ENCODE results near the gene SMC5. TPM values are rescaled to one million over a fixed set of nuclear protein-coding genes. Genes with fewer than 3 reads are reported as not detected.
"Not testable (repeated sequence)": the region's sequence is repeated elsewhere in the genome, so short reads cannot be mapped to it uniquely, and the experiment has no call there.

Gene SMC5
- total and polyA plus RNA-seq, 12 donors, result 6.9 to 16.4 (median 12.5) TPM

DNA sequence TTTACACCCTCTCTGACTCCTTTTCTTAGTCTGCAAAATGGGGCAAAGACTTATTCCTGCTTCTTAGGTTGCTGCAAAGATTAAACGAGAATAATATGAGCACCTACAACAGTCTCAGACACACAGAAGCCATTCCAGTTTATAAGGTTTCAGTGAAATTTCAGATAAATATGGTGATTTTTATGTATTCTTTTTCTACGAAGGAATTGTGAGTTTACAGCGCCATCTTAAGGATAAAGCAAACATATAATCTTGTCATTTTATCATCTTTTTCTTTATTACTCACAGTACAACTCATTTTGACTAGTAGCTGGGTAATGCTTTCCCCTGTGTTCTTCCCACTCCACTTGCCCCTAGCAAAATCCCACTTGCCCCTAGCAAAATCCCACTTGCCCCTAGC lies 29.2 kb upstream of the SMC5 start:
- intact Hi-C loops (cut with DNase I), result loop anchor here in 8 of 10 donors (2.0 to 10.0 kb wide), 4 partner anchors 255 to 265 kb away; no protein-coding TSS in a partner anchor
- Histone ChIP-seq H3K27me3 (no peaks in the 10 kb centered on the region), H3K9me3 (no peaks in the 10 kb centered on the region), H3K4me1 (peaks cover 0 to 19% (median 8%) of the 10 kb centered on the region in 9 donors), H3K27ac (peak overlapping the region in 4 of 10 donors; percentile 2 to 64 (median 42)), H3K36me3 (peaks cover 0 to 10% (median 0%) of the 10 kb centered on the region in 9 donors), H3K4me3 (peak overlapping the region in 2 of 10 donors; percentile 16 to 21)
- TF ChIP-seq CTCF (IDR thresholded peaks at IDR 0.05), result peak in 6 of 9 donors; percentile 7 to 55 (median 42)
- DNase-seq (no peak), ATAC-seq (peak in 4 of 8 donors; percentile 20 to 60 (median 42))
- WGBS, 2 donors, result 54 to 58% methylated on average over 3 of the region's 3 CpGs

GRCh38 chr9:70232476-70232875 lies 26.3 kb upstream of the SMC5 start:
- H3K4me1 ChIP-seq, result peaks cover 0 to 19% (median 8%) of the 10 kb centered on the region in 9 donors
- peaks cover 0 to 8% (median 0%) of the 10 kb centered on the region in 11 donors for H3K9me3 ChIP-seq
- H3K27ac ChIP-seq, result no peak overlapping the region
- DNase-seq, result no peak
- H3K27me3 ChIP-seq, result no peaks in the 10 kb centered on the region
- no peaks in the 10 kb centered on the region for H3K36me3 ChIP-seq
- WGBS, 2 donors, result 38 to 52% methylated on average over 4 of the region's 4 CpGs
- no peak overlapping the region for H3K4me3 ChIP-seq
- no peak for ATAC-seq
- TF ChIP-seq CTCF (IDR thresholded peaks at IDR 0.05), result no peak
- intact Hi-C loops (cut with DNase I), result loop anchor here in 1 of 10 donors (5.0 kb wide), 1 partner anchor 265 kb away; no protein-coding TSS in a partner anchor

- not testable (repeated sequence) for H3K27me3 ChIP-seq, H3K4me1 ChIP-seq, DNase-seq, H3K27ac ChIP-seq, H3K36me3 ChIP-seq, H3K4me3 ChIP-seq, ATAC-seq
- intact Hi-C loops (cut with DNase I), result loop anchor here in 1 of 10 donors (5.0 kb wide), 1 partner anchor 267 kb away; no protein-coding TSS in a partner anchor
- peaks cover 0 to 16% (median 0%) of the 10 kb centered on the region in 11 donors for H3K9me3 ChIP-seq
- 90 to 93% methylated on average over 9 of the region's 9 CpGs for WGBS, 2 donors
Measured at GRCh38 chr9:70234208-70234607, 24.6 kb upstream of the SMC5 start.

DNA sequence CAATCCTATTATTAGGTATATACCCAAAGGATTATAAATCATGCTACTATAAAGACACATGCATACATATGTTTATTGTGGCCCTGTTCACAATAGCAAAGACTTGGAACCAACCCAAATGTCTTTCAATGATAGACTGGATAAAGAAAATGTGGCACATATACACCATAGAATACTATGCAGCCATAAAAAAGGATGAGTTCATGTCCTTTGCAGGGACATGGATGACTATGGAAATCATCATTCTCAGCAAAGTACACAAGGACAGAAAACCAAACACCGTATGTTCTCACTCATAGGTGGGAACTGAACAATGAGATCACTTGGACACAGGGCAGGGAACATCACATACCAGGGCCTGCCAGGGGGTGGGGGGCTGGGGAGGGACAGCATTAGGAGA lies 12.8 kb upstream of the SMC5 start:
- H3K27me3 ChIP-seq; H3K4me1 ChIP-seq; ATAC-seq; H3K36me3 ChIP-seq; H3K27ac ChIP-seq; DNase-seq; H3K4me3 ChIP-seq; H3K9me3 ChIP-seq; intact Hi-C loops (cut with DNase I): not testable (repeated sequence)
- WGBS, 2 donors, result 96 to 97% methylated on average over 1 of the region's 1 CpG

GRCh38 chr9:70250221-70250620 lies 8.6 kb upstream of the SMC5 start:
- no peak for TF ChIP-seq CTCF (IDR thresholded peaks at IDR 0.05)
- H3K27me3 ChIP-seq, result no peaks in the 10 kb centered on the region
- H3K4me3 ChIP-seq, result no peak overlapping the region
- H3K27ac ChIP-seq, result no peak overlapping the region
- intact Hi-C loops (cut with DNase I), result loop anchor here in 1 of 10 donors (10.0 kb wide), 3 partner anchors 125 to 495 kb away; no protein-coding TSS in a partner anchor
- H3K4me1 ChIP-seq, result no peaks in the 10 kb centered on the region
- peaks cover 0 to 7% (median 0%) of the 10 kb centered on the region in 11 donors for H3K9me3 ChIP-seq
- H3K36me3 ChIP-seq, result no peaks in the 10 kb centered on the region
- WGBS, 2 donors, result 96 to 98% methylated on average over 1 of the region's 1 CpG
- ATAC-seq (no peak), DNase-seq (no peak)

Measured in heart right ventricle (tissue), 16 donors.